Measurements from ENCODE around the gene DENND6A. TPM values are rescaled to one million over a fixed set of nuclear protein-coding genes. Genes with fewer than 3 reads are reported as not detected.
A peak's percentile ranks its signal among the peaks of the same experiment; 100 is the strongest.

The DENND6A gene
- total and polyA plus RNA-seq, 2 of the 13 experiments (the other 11 are each of a cell fraction or from before 2014, with no cell fraction given) = 9.4 to 11.1 TPM

- TF ChIP-seq PHF21A (CRISPR knock-in tag; IDR thresholded peaks at IDR 0.05) = no peak
- TF ChIP-seq JDP2 (CRISPR knock-in tag; IDR thresholded peaks at IDR 0.05; ENCODE audit: borderline replicate concordance) = no peak
- no peak; the same call in 1 of the 2 replicates for TF ChIP-seq POLR2AphosphoS5 (IDR thresholded peaks at IDR 0.05; ENCODE audit: low read depth, low read length)
- TF ChIP-seq RFX5 (IDR thresholded peaks at IDR 0.05; ENCODE audit: low read depth, low read length) = no peak
- no peak for TF ChIP-seq TFAP4 (IDR thresholded peaks at IDR 0.05; ENCODE audit: borderline replicate concordance, low read depth)
- no peak for TF ChIP-seq MAFG (CRISPR knock-in tag; IDR thresholded peaks at IDR 0.05)
- TF ChIP-seq NONO (IDR thresholded peaks at IDR 0.05) = no peak
- TF ChIP-seq NONO (CRISPR knock-in tag; conservative IDR thresholded peaks at IDR 0.05) = peak; percentile 10; the same call in 1 of the 2 replicates
- TF ChIP-seq NAIF1 (CRISPR knock-in tag; IDR thresholded peaks at IDR 0.05; ENCODE audit: borderline replicate concordance) = 0 out of 2 replicates have a peak, but pooled peaks have one; percentile 4
- no peak for TF ChIP-seq SP2 (CRISPR knock-in tag; IDR thresholded peaks at IDR 0.05)
- TF ChIP-seq CBFB (CRISPR knock-in tag; IDR thresholded peaks at IDR 0.05) = no peak
- TF ChIP-seq PATZ1 (CRISPR knock-in tag; IDR thresholded peaks at IDR 0.05) = peak; percentile 46
- peak; percentile 61; the same call in 1 of the 2 replicates for TF ChIP-seq UBTF (CRISPR knock-in tag; IDR thresholded peaks at IDR 0.05)
- TF ChIP-seq POLR2A (IDR thresholded peaks at IDR 0.05; ENCODE audit: insufficient read depth in 1 of 2, low read depth in 2 of 2, low read length in 2 of 2) = peak in 1 of 2 experiments; percentile 55; a peak in 2 of 4 replicates
- TF ChIP-seq ZNF605 (CRISPR knock-in tag; IDR thresholded peaks at IDR 0.05) = peak; percentile 19; the same call in 1 of the 2 replicates
- TF ChIP-seq ZNF589 (CRISPR knock-in tag; conservative IDR thresholded peaks at IDR 0.05) = 0 out of 2 replicates have a peak, but pooled peaks have one; percentile 41
- peak; percentile 75 for TF ChIP-seq AGO2 (optimal IDR thresholded peaks at IDR 0.05; ENCODE audit: low read depth, low read length)
- no peak for TF ChIP-seq FLYWCH1 (CRISPR knock-in tag; IDR thresholded peaks at IDR 0.05)
- TF ChIP-seq ZNF576 (CRISPR knock-in tag; IDR thresholded peaks at IDR 0.05) = no peak
- no peak for TF ChIP-seq BORCS8-MEF2B (CRISPR knock-in tag; IDR thresholded peaks at IDR 0.05)
- no peak for TF ChIP-seq ZNF230 (CRISPR knock-in tag; IDR thresholded peaks at IDR 0.05)
- no peak for TF ChIP-seq ZNF432 (CRISPR knock-in tag; IDR thresholded peaks at IDR 0.05; ENCODE audit: borderline replicate concordance)
- TF ChIP-seq WIZ (CRISPR knock-in tag; IDR thresholded peaks at IDR 0.05) = no peak
- no peak for TF ChIP-seq ZNF761 (CRISPR knock-in tag; conservative IDR thresholded peaks at IDR 0.05)
- peak; percentile 47 for TF ChIP-seq PRPF4 (IDR thresholded peaks at IDR 0.05; ENCODE audit: low read depth, low read length, poor library complexity, severe bottlenecking)
- TF ChIP-seq MED13 (CRISPR knock-in tag; IDR thresholded peaks at IDR 0.05) = 0 out of 2 replicates have a peak, but pooled peaks have one; percentile 14
- TF ChIP-seq ZNF619 (CRISPR knock-in tag; IDR thresholded peaks at IDR 0.05) = no peak
Observed at GRCh38 chr3:57596495-57597126, 96.3 kb downstream of the DENND6A start (continued).
